Daoy (cell line): ENCODE measurements around the gene ITPKC. TPM values are rescaled to one million over a fixed set of nuclear protein-coding genes. Genes with fewer than 3 reads are reported as not detected.
A peak's percentile ranks its signal among the peaks of the same experiment; 100 is the strongest.
"Not testable (repeated sequence)": the region's sequence is repeated elsewhere in the genome, so short reads cannot be mapped to it uniquely, and the experiment has no call there.

Experiments
- DNase-seq: peaks from one replicate; pipeline ENCODE4 v3.0.0-alpha.2; 2015; ENCODE audit warnings: low read depth
- total RNA-seq: library from RNA; depleted of rRNA; stranded (reverse); fragments of >200 nt; shearing (Covaris generic); gene quantifications from 2 replicates; pipeline ENCODE4 v1.2.3, GENCODE V29; 2014

The ITPKC gene
- total RNA-seq, 1 experiment from 2014 or later = 5.3 TPM

DNA sequence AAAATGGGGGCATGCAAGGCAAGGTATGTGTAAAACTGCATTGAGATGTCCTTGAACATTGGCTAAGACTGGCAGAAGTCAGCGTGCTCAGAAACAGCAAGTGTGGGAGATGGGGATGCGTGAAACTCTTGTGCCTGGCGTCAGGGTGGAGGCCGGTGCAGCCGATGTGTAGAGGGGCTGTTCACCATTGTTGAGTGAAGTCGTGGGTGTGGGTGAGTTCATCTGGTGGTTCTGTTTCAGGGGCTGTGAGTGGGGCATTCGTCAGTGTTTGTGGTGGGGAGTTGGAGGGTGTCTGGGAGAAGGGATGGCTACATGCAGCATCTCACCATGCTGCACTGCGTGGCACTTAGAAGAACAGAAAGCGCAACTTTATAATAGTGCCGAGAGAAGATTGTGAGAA, 47.1 kb downstream of the ITPKC start:
- no peak for DNase-seq

GRCh38 chr19:40766385-40766784, 49.5 kb downstream of the ITPKC start:
- not testable (repeated sequence) for DNase-seq

GRCh38 chr19:40768869-40769268, 52.0 kb downstream of the ITPKC start:
- DNase-seq = no peak

DNA sequence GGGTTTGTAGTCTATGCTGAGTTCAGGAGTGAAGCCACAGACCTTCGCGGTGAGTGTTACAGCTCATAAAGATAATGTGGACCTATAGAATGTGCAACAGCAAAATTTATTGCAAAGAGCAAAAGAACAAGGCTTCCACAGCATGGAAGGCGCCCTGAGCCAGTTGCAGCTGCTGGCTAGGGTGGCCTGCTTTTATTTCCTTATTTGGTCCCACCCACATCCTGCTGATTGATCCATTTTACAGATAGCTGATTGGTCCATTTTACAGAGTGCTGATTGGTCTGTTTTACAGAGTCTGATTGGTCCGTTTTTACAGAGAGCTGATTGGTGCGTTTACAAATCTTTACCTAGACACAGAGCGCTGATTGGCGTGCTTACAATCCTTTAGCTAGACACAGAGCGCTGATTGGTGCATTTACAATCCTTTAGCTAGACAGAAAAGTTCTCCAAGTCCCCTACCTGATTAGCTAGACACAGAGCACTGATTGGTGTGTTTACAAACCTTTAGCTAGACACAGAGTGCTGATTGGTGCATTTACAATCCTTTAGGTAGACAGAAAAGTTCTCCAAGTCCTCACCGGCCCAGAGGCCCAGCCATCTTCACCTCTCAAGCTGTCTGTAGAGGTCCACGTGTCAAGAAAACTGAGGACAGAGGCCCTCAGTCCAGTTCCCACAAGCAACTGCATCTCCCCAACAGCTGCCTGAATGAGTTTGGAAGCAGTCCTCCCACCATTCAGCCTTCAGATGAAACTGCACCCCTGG, 54.4 kb downstream of the ITPKC start:
- DNase-seq = not testable (repeated sequence)

GRCh38 chr19:40774916-40775631, 58.2 kb downstream of the ITPKC start, which contains the start of gene MIA:
TSS of gene MIA (plus strand) at chr19:40775521. CDS start at chr19:40775543, 22 bp downstream.
- DNase-seq = peak; percentile 36

- DNase-seq = no peak
These were observed 58.7 kb downstream of the ITPKC start for GRCh38 chr19:40775632-40776022.

- DNase-seq = no peak
These were observed 59.5 kb downstream of the ITPKC start for GRCh38 chr19:40776364-40776763.

- DNase-seq = peak; percentile 91
These were observed 60.2 kb downstream of the ITPKC start for GRCh38 chr19:40776932-40777644.

DNA sequence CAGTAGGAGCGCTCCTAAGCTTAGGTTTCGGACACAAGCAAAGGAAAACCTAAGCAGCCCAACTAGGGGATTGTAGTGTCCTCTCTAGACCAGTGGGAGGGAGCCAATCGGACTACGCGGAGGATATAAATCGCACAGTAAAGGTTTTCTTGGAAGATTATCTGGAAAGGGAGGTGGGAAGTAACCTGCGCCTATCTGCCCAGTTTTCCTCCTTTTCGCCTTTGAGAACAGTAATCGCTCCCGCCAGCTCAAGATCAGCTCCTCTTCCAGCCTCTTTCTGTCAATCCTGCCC, 60.7 kb downstream of the ITPKC start:
- DNase-seq = no peak

DNA sequence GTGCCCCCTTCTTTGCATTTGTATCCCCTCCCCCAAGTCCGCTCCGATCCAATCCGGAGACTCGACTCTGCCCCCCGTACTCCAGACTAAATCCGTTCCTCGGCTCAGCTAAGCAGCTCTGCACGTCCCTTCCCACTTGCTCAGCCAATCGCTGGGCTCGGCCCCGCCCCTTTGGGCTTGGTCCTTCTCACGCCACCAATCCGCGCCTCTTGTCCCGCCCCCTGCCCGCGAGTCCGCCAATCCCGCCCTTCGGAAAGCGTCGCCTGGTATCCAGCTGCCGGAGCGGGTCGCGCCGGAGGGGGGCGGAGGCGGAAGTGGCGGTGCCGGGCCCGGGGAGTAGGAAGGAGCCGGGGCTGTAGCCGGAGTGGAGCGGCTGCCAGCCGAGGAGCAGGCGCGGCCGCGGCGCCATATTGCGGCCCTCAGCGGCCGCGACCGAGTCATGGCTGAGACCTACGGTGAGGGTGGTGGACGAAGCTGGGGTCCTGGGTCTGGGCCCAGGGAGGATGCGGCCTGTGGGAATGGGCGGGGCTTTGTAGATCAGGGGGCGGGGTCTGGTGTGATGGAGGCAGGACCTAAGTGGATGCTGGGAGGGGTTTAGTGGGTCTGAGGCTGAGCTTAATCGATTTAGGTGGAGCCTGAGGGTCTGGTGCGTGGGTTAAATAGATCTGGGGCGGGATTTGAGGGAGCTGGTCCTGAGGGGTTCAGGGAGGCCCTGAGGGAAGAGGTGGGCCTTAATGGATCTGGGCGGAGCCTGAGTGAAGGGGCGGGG, 61.2 kb downstream of the ITPKC start, which contains the start of gene RAB4B:
TSS of gene RAB4B (plus strand) at position 311 of the 769 bp plus-strand sequence. CDS start at position 440, 129 bp downstream.
- DNase-seq = peak; percentile 100

DNA sequence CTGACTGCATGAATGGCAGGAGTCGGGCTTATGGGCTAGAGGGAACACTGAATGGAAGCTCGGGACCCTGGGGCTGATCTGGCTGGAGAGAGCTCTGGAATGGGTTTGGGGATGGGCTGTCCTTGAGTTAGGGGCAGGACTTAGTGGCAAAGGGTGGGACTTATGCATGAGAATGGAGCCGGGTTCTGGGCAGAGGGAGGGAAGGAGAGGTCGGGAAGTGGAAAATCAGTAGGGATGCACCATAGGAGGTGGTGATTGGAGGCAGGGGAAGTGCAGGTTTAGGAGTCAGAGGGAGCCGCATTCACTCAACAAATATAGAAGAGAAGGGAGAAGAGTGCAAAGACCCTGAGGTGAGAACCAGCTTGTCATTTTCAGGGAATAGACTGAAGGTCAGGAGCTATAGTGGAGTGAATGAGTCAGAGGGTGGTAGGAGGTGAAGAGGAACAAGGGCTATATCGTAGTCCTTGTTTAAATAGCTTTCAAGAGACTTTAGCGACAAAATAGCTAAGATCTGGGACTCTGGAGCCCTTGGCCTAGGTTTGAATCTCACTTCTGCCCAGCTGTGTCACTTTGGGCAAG, 61.9 kb downstream of the ITPKC start:
- DNase-seq = no peak

DNA sequence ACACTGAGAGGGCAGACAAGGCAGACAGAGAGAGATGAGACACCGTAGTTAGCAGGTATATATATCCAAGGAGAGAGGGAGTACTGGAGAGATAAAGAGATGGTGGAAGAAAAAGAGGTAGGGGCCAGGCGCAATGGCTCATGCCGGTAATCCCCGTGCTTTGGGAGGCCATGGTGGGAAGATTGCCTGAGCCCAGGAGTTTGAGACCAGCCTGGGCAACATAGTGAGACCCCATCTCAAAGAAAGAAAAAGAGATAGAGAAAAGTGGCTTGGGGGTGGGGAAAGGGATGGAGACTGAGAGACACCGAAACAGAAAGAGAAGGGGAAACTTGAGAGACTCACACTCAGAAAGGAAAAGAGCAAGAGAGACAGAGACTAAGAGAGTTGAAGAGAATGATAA, 63.7 kb downstream of the ITPKC start:
- no peak for DNase-seq

DNA sequence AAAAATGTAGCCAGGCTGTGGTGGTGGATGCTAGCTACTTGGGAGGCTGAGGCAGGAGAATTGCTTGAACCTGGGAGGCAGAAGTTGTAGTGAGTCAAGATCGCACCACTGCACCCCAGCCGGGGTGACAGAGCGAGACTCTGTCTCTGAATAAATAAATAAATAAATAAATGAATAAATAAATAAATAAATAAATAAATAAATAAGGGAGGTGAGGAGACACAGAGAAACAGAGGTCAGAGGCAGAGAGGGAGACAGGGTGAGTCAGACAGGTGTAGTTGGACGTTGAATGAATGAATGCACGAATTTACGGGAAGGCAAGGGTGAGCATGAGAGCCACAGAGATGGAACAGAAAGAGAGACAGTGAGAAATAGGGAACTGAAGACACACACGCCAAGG, 64.2 kb downstream of the ITPKC start:
- no peak for DNase-seq

- no peak for DNase-seq
These were observed 66.8 kb downstream of the ITPKC start for GRCh38 chr19:40783711-40784110.

- DNase-seq = not testable (repeated sequence)
These were observed 67.2 kb downstream of the ITPKC start for GRCh38 chr19:40784146-40784545.

GRCh38 chr19:40785526-40785925, 68.6 kb downstream of the ITPKC start:
- DNase-seq = no peak

GRCh38 chr19:40786060-40787037, 69.4 kb downstream of the ITPKC start:
- no peak for DNase-seq
